HAP-1 (cell line): ENCODE measurements around the gene PTPN3.

ENCODE experiments used
- DNase-seq, 2 experiments: peaks; one replicate each; pipeline ENCODE4 v3.0.0-alpha.2; 2016 to 2020; ENCODE audit warnings: low spot score in 2 of 2
- H3K27me3 ChIP-seq: fragments of 250-450 bp; sonication (Bioruptor Pico); 2 replicates; pipeline ENCODE4 v1.5.1; 2020; ENCODE audit warnings: low read depth, mild to moderate bottlenecking, moderate library complexity
- H3K36me3 ChIP-seq: fragments of 250-450 bp; sonication (Bioruptor Pico); replicated peaks from 2 replicates; pipeline ENCODE4 v1.5.1; 2020; ENCODE audit warnings: mild to moderate bottlenecking
- H3K4me1 ChIP-seq: fragments of 250-450 bp; sonication (Bioruptor Pico); 2 replicates; pipeline ENCODE4 v1.5.1; 2020; ENCODE audit warnings: mild to moderate bottlenecking
- H3K4me3 ChIP-seq: fragments of 250-450 bp; sonication (Bioruptor Pico); 2 replicates; pipeline ENCODE4 v1.5.1; 2020; ENCODE audit warnings: mild to moderate bottlenecking, moderate library complexity
- H3K9me3 ChIP-seq: fragments of 250-450 bp; sonication (Bioruptor Pico); 2 replicates; pipeline ENCODE4 v1.5.1; 2020; ENCODE audit warnings: mild to moderate bottlenecking, moderate library complexity
- in situ Hi-C: fragments of 300-500 bp; cut with MboI; formaldehyde crosslinking; loops from 3 replicates; pipeline ENCODE4 v1.14.3; 2020; ENCODE audit warnings: low sequenced_read_pairs, inconsistent platforms, mixed read lengths

PTPN3 gene

GRCh38 chr9:109463924-109464625 is 34.0 kb downstream of the PTPN3 start:
- Histone ChIP-seq H3K27me3 (no peaks in the 10 kb centered on the region), H3K4me3 (no peak overlapping the region), H3K36me3 (no peaks in the 10 kb centered on the region), H3K4me1 (no peaks in the 10 kb centered on the region; the same call in 1 of the 2 replicates), H3K9me3 (no peaks in the 10 kb centered on the region)
- no peak for DNase-seq
- in situ Hi-C loops: no loop called here

- no peak overlapping the region for H3K4me3 ChIP-seq
- peaks cover under 1% of the 10 kb centered on the region for H3K4me1 ChIP-seq
- H3K36me3 ChIP-seq: no peaks in the 10 kb centered on the region
- in situ Hi-C loops: no loop called here
- H3K27me3 ChIP-seq: no peaks in the 10 kb centered on the region
- H3K9me3 ChIP-seq: no peaks in the 10 kb centered on the region
- no peak for DNase-seq
Observed at GRCh38 chr9:109460576-109460975, 37.5 kb downstream of the PTPN3 start.

- Histone ChIP-seq H3K4me1 (peaks cover 12% of the 10 kb centered on the region), H3K4me3 (no peak overlapping the region), H3K27me3 (no peaks in the 10 kb centered on the region), H3K36me3 (no peaks in the 10 kb centered on the region), H3K9me3 (no peaks in the 10 kb centered on the region)
- in situ Hi-C loops: no loop called here
- DNase-seq: no peak
Observed at GRCh38 chr9:109459423-109459822, 38.7 kb downstream of the PTPN3 start.

GRCh38 chr9:109458453-109459211 is 39.5 kb downstream of the PTPN3 start:
- Histone ChIP-seq H3K27me3 (no peaks in the 10 kb centered on the region), H3K36me3 (no peaks in the 10 kb centered on the region), H3K4me1 (peaks cover 20% of the 10 kb centered on the region), H3K9me3 (no peaks in the 10 kb centered on the region), H3K4me3 (no peak overlapping the region)
- no peak for DNase-seq
- in situ Hi-C loops: no loop called here

- peaks cover 28% of the 10 kb centered on the region for H3K4me1 ChIP-seq
- H3K4me3 ChIP-seq: no peak overlapping the region
- DNase-seq: no peak
- in situ Hi-C loops: no loop called here
- no peaks in the 10 kb centered on the region for H3K27me3 ChIP-seq
- H3K36me3 ChIP-seq: no peaks in the 10 kb centered on the region
- H3K9me3 ChIP-seq: no peaks in the 10 kb centered on the region
Observed at GRCh38 chr9:109456811-109457210, 41.3 kb downstream of the PTPN3 start.

- Histone ChIP-seq H3K4me1 (peaks cover 28% of the 10 kb centered on the region), H3K9me3 (no peaks in the 10 kb centered on the region), H3K36me3 (no peaks in the 10 kb centered on the region), H3K27me3 (no peaks in the 10 kb centered on the region), H3K4me3 (no peak overlapping the region)
- in situ Hi-C loops: no loop called here
- peak in 1 of 2 experiments; percentile 28 for DNase-seq
Observed at GRCh38 chr9:109455861-109456260, 42.2 kb downstream of the PTPN3 start.

- H3K27me3 ChIP-seq: no peaks in the 10 kb centered on the region
- H3K36me3 ChIP-seq: no peaks in the 10 kb centered on the region
- DNase-seq: peak in 1 of 2 experiments; percentile 28
- in situ Hi-C loops: no loop called here
- H3K4me3 ChIP-seq: no peak overlapping the region
- H3K4me1 ChIP-seq: peaks cover 28% of the 10 kb centered on the region
- H3K9me3 ChIP-seq: no peaks in the 10 kb centered on the region
Observed at GRCh38 chr9:109455391-109455790, 42.7 kb downstream of the PTPN3 start.

GRCh38 chr9:109454601-109455155 is 43.4 kb downstream of the PTPN3 start:
- DNase-seq: peak; percentile 43 to 85
- H3K4me1 ChIP-seq: peaks cover 28% of the 10 kb centered on the region
- H3K27me3 ChIP-seq: no peaks in the 10 kb centered on the region
- no peak overlapping the region for H3K4me3 ChIP-seq
- in situ Hi-C loops: no loop called here
- no peaks in the 10 kb centered on the region for H3K9me3 ChIP-seq
- H3K36me3 ChIP-seq: no peaks in the 10 kb centered on the region

GRCh38 chr9:109454041-109454440 is 44.1 kb downstream of the PTPN3 start:
- no peaks in the 10 kb centered on the region for H3K36me3 ChIP-seq
- no peaks in the 10 kb centered on the region for H3K9me3 ChIP-seq
- peaks cover 28% of the 10 kb centered on the region for H3K4me1 ChIP-seq
- DNase-seq: no peak
- in situ Hi-C loops: no loop called here
- no peaks in the 10 kb centered on the region for H3K27me3 ChIP-seq
- H3K4me3 ChIP-seq: no peak overlapping the region

- Histone ChIP-seq H3K27me3 (no peaks in the 10 kb centered on the region), H3K9me3 (no peaks in the 10 kb centered on the region), H3K4me1 (peaks cover 28% of the 10 kb centered on the region), H3K36me3 (no peaks in the 10 kb centered on the region), H3K4me3 (no peak overlapping the region)
- peak; percentile 40 to 48 for DNase-seq
- in situ Hi-C loops: no loop called here
Observed at GRCh38 chr9:109453210-109453842, 44.8 kb downstream of the PTPN3 start.

- Histone ChIP-seq H3K27me3 (no peaks in the 10 kb centered on the region), H3K4me1 (peaks cover 28% of the 10 kb centered on the region), H3K9me3 (no peaks in the 10 kb centered on the region), H3K4me3 (no peak overlapping the region), H3K36me3 (no peaks in the 10 kb centered on the region)
- in situ Hi-C loops: no loop called here
- no peak for DNase-seq
Observed at GRCh38 chr9:109452761-109453160, 45.3 kb downstream of the PTPN3 start.

GRCh38 chr9:109451311-109452025 is 46.6 kb downstream of the PTPN3 start:
- in situ Hi-C loops: no loop called here
- H3K4me3 ChIP-seq: no peak overlapping the region
- no peaks in the 10 kb centered on the region for H3K36me3 ChIP-seq
- DNase-seq: peak in 1 of 2 experiments; percentile 23
- peaks cover 28% of the 10 kb centered on the region for H3K4me1 ChIP-seq
- H3K27me3 ChIP-seq: no peaks in the 10 kb centered on the region
- no peaks in the 10 kb centered on the region; the same call in 1 of the 2 replicates for H3K9me3 ChIP-seq

GRCh38 chr9:109450346-109450745 is 47.8 kb downstream of the PTPN3 start:
- Histone ChIP-seq H3K4me1 (peaks cover 25% of the 10 kb centered on the region), H3K9me3 (no peaks in the 10 kb centered on the region; the same call in 1 of the 2 replicates), H3K36me3 (no peaks in the 10 kb centered on the region), H3K4me3 (no peak overlapping the region), H3K27me3 (no peaks in the 10 kb centered on the region)
- in situ Hi-C loops: no loop called here
- DNase-seq: no peak
